ENCODE results near the gene MRPL4.

Gene MRPL4

DNA sequence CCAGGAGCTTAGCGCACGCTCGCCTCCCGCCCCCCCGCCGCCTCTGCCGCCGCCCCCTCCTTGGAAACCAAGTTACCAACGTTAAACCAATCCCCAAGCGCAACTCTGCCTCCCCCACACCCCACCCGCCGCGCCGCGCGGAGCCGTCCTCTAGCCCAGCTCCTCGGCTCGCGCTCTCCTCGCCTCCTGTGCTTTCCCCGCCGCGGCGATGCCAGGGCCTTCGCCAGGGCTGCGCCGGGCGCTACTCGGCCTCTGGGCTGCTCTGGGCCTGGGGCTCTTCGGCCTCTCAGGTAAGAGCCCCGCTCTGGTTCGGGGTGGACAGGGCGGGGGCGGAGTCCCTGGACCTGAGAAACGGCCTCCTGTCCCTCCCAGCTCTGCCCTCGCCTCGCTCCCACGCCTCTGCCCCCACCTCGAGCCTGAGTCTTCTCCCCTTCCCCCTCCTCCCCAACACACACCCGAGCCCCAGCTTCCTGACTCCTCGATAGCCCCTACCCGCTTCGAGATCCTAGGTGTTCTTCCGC lies 37.9 kb downstream of the MRPL4 start, which contains the start of gene ICAM5:
ICAM5 (plus strand) TSS at position 117 of the 521 bp plus-strand sequence; CDS start at position 209, 92 bp downstream.
- no peak within 1 kb of the TSS for H2AFZ ChIP-seq (ENCODE audit: low read length)
- TF ChIP-seq EZH2 (IDR thresholded peaks at IDR 0.05; ENCODE audit: borderline replicate concordance, low read length), result no peak
- TF ChIP-seq, protein P1, sequence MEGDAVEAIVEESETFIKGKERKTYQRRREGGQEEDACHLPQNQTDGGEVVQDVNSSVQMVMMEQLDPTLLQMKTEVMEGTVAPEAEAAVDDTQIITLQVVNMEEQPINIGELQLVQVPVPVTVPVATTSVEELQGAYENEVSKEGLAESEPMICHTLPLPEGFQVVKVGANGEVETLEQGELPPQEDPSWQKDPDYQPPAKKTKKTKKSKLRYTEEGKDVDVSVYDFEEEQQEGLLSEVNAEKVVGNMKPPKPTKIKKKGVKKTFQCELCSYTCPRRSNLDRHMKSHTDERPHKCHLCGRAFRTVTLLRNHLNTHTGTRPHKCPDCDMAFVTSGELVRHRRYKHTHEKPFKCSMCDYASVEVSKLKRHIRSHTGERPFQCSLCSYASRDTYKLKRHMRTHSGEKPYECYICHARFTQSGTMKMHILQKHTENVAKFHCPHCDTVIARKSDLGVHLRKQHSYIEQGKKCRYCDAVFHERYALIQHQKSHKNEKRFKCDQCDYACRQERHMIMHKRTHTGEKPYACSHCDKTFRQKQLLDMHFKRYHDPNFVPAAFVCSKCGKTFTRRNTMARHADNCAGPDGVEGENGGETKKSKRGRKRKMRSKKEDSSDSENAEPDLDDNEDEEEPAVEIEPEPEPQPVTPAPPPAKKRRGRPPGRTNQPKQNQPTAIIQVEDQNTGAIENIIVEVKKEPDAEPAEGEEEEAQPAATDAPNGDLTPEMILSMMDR (IDR thresholded peaks at IDR 0.05; ENCODE audit: low read length), result no peak
- no peaks in the 10 kb centered on the region for H3K27me3 ChIP-seq (ENCODE audit: insufficient read depth, low read length)
- peak within 1 kb of the TSS; percentile 62 for H3K4me3 ChIP-seq (ENCODE audit: low read depth, low read length, poor library complexity, severe bottlenecking)
- no peaks in the 10 kb centered on the region for H3K9me3 ChIP-seq (ENCODE audit: low read length)
- H3K9ac ChIP-seq (ENCODE audit: low read length), result peak within 1 kb of the TSS; percentile 60
- H3K4me2 ChIP-seq (ENCODE audit: low read length), result peak within 1 kb of the TSS; percentile 93
- H3F3A ChIP-seq (ENCODE audit: insufficient read depth, low read length), result no peaks in the 10 kb centered on the region
- H3K27ac ChIP-seq (ENCODE audit: low read depth, low read length, poor library complexity, severe bottlenecking), result no peak within 1 kb of the TSS
- H3K4me1 ChIP-seq (ENCODE audit: insufficient read depth, low read length, severe bottlenecking), result peaks cover 49% of the 10 kb centered on the region
- H3K9me2 ChIP-seq (ENCODE audit: low read depth, low read length), result no peaks in the 10 kb centered on the region
- peaks cover 8% of the 10 kb centered on the region for H3K36me3 ChIP-seq (ENCODE audit: insufficient read depth, low read length)
- no peaks in the 10 kb centered on the region for H4K20me1 ChIP-seq (ENCODE audit: insufficient read depth, low read length)
- no peaks in the 10 kb centered on the region for H3K79me2 ChIP-seq (ENCODE audit: insufficient read depth, low read length)

DNA sequence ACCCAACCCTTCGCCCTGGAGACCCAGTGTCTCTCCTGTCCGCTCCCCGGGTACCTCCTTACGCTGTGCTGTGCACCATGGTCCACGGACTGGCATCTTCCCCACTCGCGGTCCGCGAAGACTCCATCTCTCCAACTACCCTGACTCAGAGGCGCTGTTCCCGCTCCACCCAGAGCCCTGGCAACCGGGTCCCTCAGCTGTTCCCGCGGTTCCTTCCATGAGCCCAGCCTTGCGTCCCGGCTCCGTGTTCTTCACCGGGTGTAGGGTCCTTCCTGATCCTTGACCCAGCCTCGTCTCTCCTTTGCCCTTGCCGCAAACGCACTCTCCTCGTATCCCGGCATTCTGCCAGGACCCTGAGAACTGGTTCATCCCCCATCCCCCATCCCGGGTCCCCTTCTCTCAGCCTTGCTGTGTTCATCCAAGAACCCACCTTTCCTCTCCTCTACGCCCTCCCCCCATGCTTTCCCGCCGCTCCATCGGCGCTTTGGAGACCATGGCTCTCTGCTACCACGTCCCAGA lies 38.4 kb downstream of the MRPL4 start:
- H3K4me2 ChIP-seq (ENCODE audit: low read length), result peak overlapping the region; percentile 93
- H2AFZ ChIP-seq (ENCODE audit: low read length), result no peak overlapping the region
- H3K79me2 ChIP-seq (ENCODE audit: insufficient read depth, low read length), result no peaks in the 10 kb centered on the region
- no peaks in the 10 kb centered on the region for H3K9me2 ChIP-seq (ENCODE audit: low read depth, low read length)
- peaks cover 4% of the 10 kb centered on the region for H3K36me3 ChIP-seq (ENCODE audit: insufficient read depth, low read length)
- H3F3A ChIP-seq (ENCODE audit: insufficient read depth, low read length), result no peaks in the 10 kb centered on the region
- no peak for TF ChIP-seq EZH2 (IDR thresholded peaks at IDR 0.05; ENCODE audit: borderline replicate concordance, low read length)
- TF ChIP-seq, protein P1 (IDR thresholded peaks at IDR 0.05; ENCODE audit: low read length), result no peak
- peak overlapping the region; percentile 41; the same call in 1 of the 2 replicates for H3K9ac ChIP-seq (ENCODE audit: low read length)
- no peak overlapping the region for H3K27ac ChIP-seq (ENCODE audit: low read depth, low read length, poor library complexity, severe bottlenecking)
- H3K4me3 ChIP-seq (ENCODE audit: low read depth, low read length, poor library complexity, severe bottlenecking), result peak overlapping the region; percentile 62
- no peaks in the 10 kb centered on the region for H3K27me3 ChIP-seq (ENCODE audit: insufficient read depth, low read length)
- H3K4me1 ChIP-seq (ENCODE audit: insufficient read depth, low read length, severe bottlenecking), result peaks cover 51% of the 10 kb centered on the region
- H3K9me3 ChIP-seq (ENCODE audit: low read length), result no peaks in the 10 kb centered on the region
- no peaks in the 10 kb centered on the region for H4K20me1 ChIP-seq (ENCODE audit: insufficient read depth, low read length)

DNA sequence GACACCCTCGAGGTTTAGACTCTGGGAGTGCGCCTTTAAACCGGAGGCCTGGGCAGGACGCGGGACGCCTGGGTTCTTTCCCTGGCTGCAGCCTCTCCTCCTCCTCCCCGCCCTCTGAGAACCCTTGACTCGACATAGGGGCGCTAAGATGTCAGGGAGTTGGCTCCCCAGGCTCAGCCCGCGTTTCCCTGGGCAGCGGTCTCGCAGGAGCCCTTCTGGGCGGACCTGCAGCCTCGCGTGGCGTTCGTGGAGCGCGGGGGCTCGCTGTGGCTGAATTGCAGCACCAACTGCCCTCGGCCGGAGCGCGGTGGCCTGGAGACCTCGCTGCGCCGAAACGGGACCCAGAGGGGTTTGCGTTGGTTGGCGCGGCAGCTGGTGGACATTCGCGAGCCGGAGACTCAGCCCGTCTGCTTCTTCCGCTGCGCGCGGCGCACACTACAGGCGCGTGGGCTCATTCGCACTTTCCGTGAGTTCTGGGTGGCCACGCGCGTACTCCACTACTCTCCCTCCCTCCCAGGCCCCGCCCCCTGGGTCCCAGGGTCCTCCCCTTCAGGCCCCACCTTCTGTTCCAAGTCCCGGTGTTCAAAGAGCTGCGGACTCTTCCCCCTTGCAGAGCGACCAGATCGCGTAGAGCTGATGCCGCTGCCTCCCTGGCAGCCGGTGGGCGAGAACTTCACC lies 39.0 kb downstream of the MRPL4 start:
- no peaks in the 10 kb centered on the region for H4K20me1 ChIP-seq (ENCODE audit: insufficient read depth, low read length)
- peak overlapping the region; percentile 93 for H3K4me2 ChIP-seq (ENCODE audit: low read length)
- no peaks in the 10 kb centered on the region for H3K27me3 ChIP-seq (ENCODE audit: insufficient read depth, low read length)
- H3K79me2 ChIP-seq (ENCODE audit: insufficient read depth, low read length), result no peaks in the 10 kb centered on the region
- no peak for TF ChIP-seq EZH2 (IDR thresholded peaks at IDR 0.05; ENCODE audit: borderline replicate concordance, low read length)
- TF ChIP-seq, protein P1 (IDR thresholded peaks at IDR 0.05; ENCODE audit: low read length), result no peak
- H3K9me3 ChIP-seq (ENCODE audit: low read length), result no peaks in the 10 kb centered on the region
- no peaks in the 10 kb centered on the region for H3F3A ChIP-seq (ENCODE audit: insufficient read depth, low read length)
- peak overlapping the region; percentile 62 for H3K4me3 ChIP-seq (ENCODE audit: low read depth, low read length, poor library complexity, severe bottlenecking)
- H3K36me3 ChIP-seq (ENCODE audit: insufficient read depth, low read length), result peaks cover 2% of the 10 kb centered on the region
- H3K9me2 ChIP-seq (ENCODE audit: low read depth, low read length), result no peaks in the 10 kb centered on the region
- H3K9ac ChIP-seq (ENCODE audit: low read length), result peak overlapping the region; percentile 41; the same call in 1 of the 2 replicates
- peaks cover 57% of the 10 kb centered on the region for H3K4me1 ChIP-seq (ENCODE audit: insufficient read depth, low read length, severe bottlenecking)
- H3K27ac ChIP-seq (ENCODE audit: low read depth, low read length, poor library complexity, severe bottlenecking), result no peak overlapping the region
- no peak overlapping the region for H2AFZ ChIP-seq (ENCODE audit: low read length)

All from OCI-LY1 (cell line).